ENCODE results near the gene SLC23A2.
"Not testable (repeated sequence)": the region's sequence is repeated elsewhere in the genome, so short reads cannot be mapped to it uniquely, and the experiment has no call there.

SLC23A2 gene

DNA sequence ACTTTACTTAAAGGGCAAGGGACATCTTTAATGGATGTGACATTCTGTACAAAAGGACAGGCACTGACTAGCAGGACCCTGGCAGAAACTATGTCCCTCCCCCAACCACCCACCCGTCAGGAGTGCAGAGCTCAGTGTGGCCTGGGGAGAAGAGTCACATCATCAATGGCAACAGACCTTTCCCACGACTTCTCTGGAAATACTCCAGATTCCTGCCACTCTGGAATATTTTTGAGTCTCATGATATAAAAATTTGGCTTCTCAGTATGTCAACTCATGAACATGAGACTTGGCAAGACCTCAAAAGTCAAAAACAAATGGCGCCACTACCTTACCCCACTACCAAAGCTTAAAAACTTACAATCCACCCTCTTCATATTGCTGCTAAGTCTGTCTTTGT is 118.3 kb downstream of the SLC23A2 start:
- TF ChIP-seq SUZ12 (IDR thresholded peaks at IDR 0.05; ENCODE audit: extremely low read depth, insufficient read depth, insufficient read length): no peak
- no peak for TF ChIP-seq ZNF274 (IDR thresholded peaks at IDR 0.05; ENCODE audit: low read depth, low read length)
- TF ChIP-seq YY1 (IDR thresholded peaks at IDR 0.05; ENCODE audit: insufficient read depth, insufficient read length): no peak
- no peaks in the 10 kb centered on the region for H3K27me3 ChIP-seq (ENCODE audit: insufficient read depth, insufficient read length)
- H3K9ac ChIP-seq (ENCODE audit: insufficient read length, low read depth): no peak overlapping the region
- no peaks in the 10 kb centered on the region for H3K9me3 ChIP-seq (ENCODE audit: insufficient read depth, low read length)
- peaks cover 9% of the 10 kb centered on the region for H3K36me3 ChIP-seq (ENCODE audit: insufficient read depth, insufficient read length, low read length)
- no peaks in the 10 kb centered on the region for H3K4me1 ChIP-seq (ENCODE audit: insufficient read depth, insufficient read length)
- no peak overlapping the region for H3K4me3 ChIP-seq (ENCODE audit: insufficient read length, low read depth)
- no peak for DNase-seq (ENCODE audit: low read depth, low spot score)

DNA sequence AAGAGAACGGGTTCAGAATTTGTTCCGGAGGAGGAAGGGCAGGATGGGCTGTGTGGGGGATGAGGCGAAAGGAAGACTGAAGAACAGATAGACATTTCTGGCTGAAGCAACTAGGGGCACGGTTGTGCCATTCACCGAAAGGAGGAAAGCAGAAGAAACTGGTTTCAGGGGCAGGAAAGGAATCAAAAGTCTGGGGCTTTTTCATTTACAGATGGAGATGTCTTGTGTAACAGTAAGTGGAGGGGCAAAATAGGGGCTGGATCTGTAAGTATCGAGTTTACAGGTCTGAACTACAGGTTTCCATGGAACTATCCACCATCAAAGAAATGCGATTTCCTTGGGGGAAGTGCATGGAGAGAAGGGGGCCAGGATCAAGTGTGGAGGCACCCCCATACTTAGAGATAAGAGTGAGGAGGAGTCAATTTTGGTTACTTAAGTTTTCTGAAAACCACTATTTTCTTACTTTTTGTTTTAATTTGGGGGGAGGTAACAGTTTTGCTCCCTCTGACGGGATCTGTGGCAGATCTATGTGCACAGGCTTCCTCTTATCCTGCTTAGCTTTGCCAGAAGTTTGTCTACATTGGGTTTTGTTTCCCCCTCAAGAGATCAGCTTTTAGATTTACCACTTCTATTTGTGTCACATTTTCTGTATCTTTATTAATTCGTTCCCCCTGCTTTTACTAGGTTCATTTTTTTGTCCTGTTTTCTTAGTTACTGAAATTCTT is 120.1 kb downstream of the SLC23A2 start:
- H3K36me3 ChIP-seq (ENCODE audit: insufficient read depth, insufficient read length, low read length): peaks cover 9% of the 10 kb centered on the region
- TF ChIP-seq YY1 (IDR thresholded peaks at IDR 0.05; ENCODE audit: insufficient read depth, insufficient read length) (no peak), ZNF274 (IDR thresholded peaks at IDR 0.05; ENCODE audit: low read depth, low read length) (no peak), SUZ12 (IDR thresholded peaks at IDR 0.05; ENCODE audit: extremely low read depth, insufficient read depth, insufficient read length) (no peak)
- H3K27me3 ChIP-seq (ENCODE audit: insufficient read depth, insufficient read length): no peaks in the 10 kb centered on the region
- no peaks in the 10 kb centered on the region for H3K9me3 ChIP-seq (ENCODE audit: insufficient read depth, low read length)
- no peak overlapping the region for H3K9ac ChIP-seq (ENCODE audit: insufficient read length, low read depth)
- H3K4me1 ChIP-seq (ENCODE audit: insufficient read depth, insufficient read length): no peaks in the 10 kb centered on the region
- no peak overlapping the region for H3K4me3 ChIP-seq (ENCODE audit: insufficient read length, low read depth)
- no peak for DNase-seq (ENCODE audit: low read depth, low spot score)

- Histone ChIP-seq H3K27me3 (ENCODE audit: insufficient read depth, insufficient read length) (no peaks in the 10 kb centered on the region), H3K9me3 (ENCODE audit: insufficient read depth, low read length) (no peaks in the 10 kb centered on the region), H3K36me3 (ENCODE audit: insufficient read depth, insufficient read length, low read length) (peaks cover 9% of the 10 kb centered on the region), H3K9ac (ENCODE audit: insufficient read length, low read depth) (no peak overlapping the region), H3K4me1 (ENCODE audit: insufficient read depth, insufficient read length) (no peaks in the 10 kb centered on the region), H3K4me3 (ENCODE audit: insufficient read length, low read depth) (no peak overlapping the region)
- no peak for DNase-seq (ENCODE audit: low read depth, low spot score)
- no peak for TF ChIP-seq SUZ12 (IDR thresholded peaks at IDR 0.05; ENCODE audit: extremely low read depth, insufficient read depth, insufficient read length)
- TF ChIP-seq YY1 (IDR thresholded peaks at IDR 0.05; ENCODE audit: insufficient read depth, insufficient read length): no peak
- no peak for TF ChIP-seq ZNF274 (IDR thresholded peaks at IDR 0.05; ENCODE audit: low read depth, low read length)
These were observed 121.3 kb downstream of the SLC23A2 start for GRCh38 chr20:4880051-4880450.

DNA sequence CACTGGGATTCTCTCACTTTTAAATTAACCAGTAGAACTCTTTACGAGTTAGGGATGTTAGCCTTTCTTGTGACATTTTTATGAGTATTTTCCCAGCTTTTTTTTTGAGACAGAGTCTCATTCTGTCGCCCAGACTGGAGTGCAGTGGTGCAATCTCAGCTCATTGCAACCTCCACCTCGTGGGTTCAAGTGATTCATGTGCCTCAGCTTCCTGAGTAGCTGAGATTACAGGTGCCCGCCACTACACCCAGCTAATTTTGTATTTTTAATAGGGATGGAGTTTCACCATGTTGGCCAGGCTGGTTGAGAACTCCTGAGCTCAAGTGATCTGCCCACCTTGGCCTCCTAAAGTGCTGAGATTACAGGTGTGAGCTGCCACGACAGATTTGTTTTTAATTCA is 123.2 kb downstream of the SLC23A2 start:
- H3K9ac ChIP-seq (ENCODE audit: insufficient read length, low read depth); H3K9me3 ChIP-seq (ENCODE audit: insufficient read depth, low read length); H3K27me3 ChIP-seq (ENCODE audit: insufficient read depth, insufficient read length); H3K4me3 ChIP-seq (ENCODE audit: insufficient read length, low read depth); H3K4me1 ChIP-seq (ENCODE audit: insufficient read depth, insufficient read length); DNase-seq (ENCODE audit: low read depth, low spot score): not testable (repeated sequence)
- peaks cover 12% of the 10 kb centered on the region for H3K36me3 ChIP-seq (ENCODE audit: insufficient read depth, insufficient read length, low read length)

- Histone ChIP-seq H3K4me1 (ENCODE audit: insufficient read depth, insufficient read length) (no peaks in the 10 kb centered on the region), H3K27me3 (ENCODE audit: insufficient read depth, insufficient read length) (no peaks in the 10 kb centered on the region), H3K4me3 (ENCODE audit: insufficient read length, low read depth) (no peak overlapping the region), H3K36me3 (ENCODE audit: insufficient read depth, insufficient read length, low read length) (peaks cover 12% of the 10 kb centered on the region), H3K9me3 (ENCODE audit: insufficient read depth, low read length) (no peaks in the 10 kb centered on the region), H3K9ac (ENCODE audit: insufficient read length, low read depth) (no peak overlapping the region)
- DNase-seq (ENCODE audit: low read depth, low spot score): no peak
- TF ChIP-seq SUZ12 (IDR thresholded peaks at IDR 0.05; ENCODE audit: extremely low read depth, insufficient read depth, insufficient read length) (no peak), YY1 (IDR thresholded peaks at IDR 0.05; ENCODE audit: insufficient read depth, insufficient read length) (no peak), ZNF274 (IDR thresholded peaks at IDR 0.05; ENCODE audit: low read depth, low read length) (no peak)
These were observed 124.6 kb downstream of the SLC23A2 start for GRCh38 chr20:4876731-4877130.

GRCh38 chr20:4876301-4876700 is 125.0 kb downstream of the SLC23A2 start:
- Histone ChIP-seq H3K9me3 (ENCODE audit: insufficient read depth, low read length) (no peaks in the 10 kb centered on the region), H3K4me1 (ENCODE audit: insufficient read depth, insufficient read length) (no peaks in the 10 kb centered on the region), H3K4me3 (ENCODE audit: insufficient read length, low read depth) (no peak overlapping the region), H3K27me3 (ENCODE audit: insufficient read depth, insufficient read length) (no peaks in the 10 kb centered on the region), H3K9ac (ENCODE audit: insufficient read length, low read depth) (no peak overlapping the region), H3K36me3 (ENCODE audit: insufficient read depth, insufficient read length, low read length) (peaks cover 12% of the 10 kb centered on the region)
- DNase-seq (ENCODE audit: low read depth, low spot score): no peak
- TF ChIP-seq SUZ12 (IDR thresholded peaks at IDR 0.05; ENCODE audit: extremely low read depth, insufficient read depth, insufficient read length) (no peak), ZNF274 (IDR thresholded peaks at IDR 0.05; ENCODE audit: low read depth, low read length) (no peak), YY1 (IDR thresholded peaks at IDR 0.05; ENCODE audit: insufficient read depth, insufficient read length) (no peak)

GRCh38 chr20:4875578-4876067 is 125.7 kb downstream of the SLC23A2 start:
- TF ChIP-seq YY1 (IDR thresholded peaks at IDR 0.05; ENCODE audit: insufficient read depth, insufficient read length) (no peak), ZNF274 (IDR thresholded peaks at IDR 0.05; ENCODE audit: low read depth, low read length) (no peak), SUZ12 (IDR thresholded peaks at IDR 0.05; ENCODE audit: extremely low read depth, insufficient read depth, insufficient read length) (no peak)
- no peak overlapping the region for H3K9ac ChIP-seq (ENCODE audit: insufficient read length, low read depth)
- no peaks in the 10 kb centered on the region for H3K9me3 ChIP-seq (ENCODE audit: insufficient read depth, low read length)
- H3K4me3 ChIP-seq (ENCODE audit: insufficient read length, low read depth): no peak overlapping the region
- H3K36me3 ChIP-seq (ENCODE audit: insufficient read depth, insufficient read length, low read length): peaks cover 12% of the 10 kb centered on the region
- H3K4me1 ChIP-seq (ENCODE audit: insufficient read depth, insufficient read length): no peaks in the 10 kb centered on the region
- no peaks in the 10 kb centered on the region for H3K27me3 ChIP-seq (ENCODE audit: insufficient read depth, insufficient read length)
- DNase-seq (ENCODE audit: low read depth, low spot score): no peak

Measured in NT2/D1 (cell line).